Neural cell (in vitro differentiated cells): Measurements from ENCODE around the gene CFI. TPM values are rescaled to one million over a fixed set of nuclear protein-coding genes. Genes with fewer than 3 reads are reported as not detected.

Source experiments
- H2AFZ ChIP-seq: fragments of 200-600, 300-800 bp; sonication (generic), shearing (Covaris generic); 2 replicates; pipeline ENCODE4 v1.6.0; 2014; ENCODE audit warnings: low read depth, mild to moderate bottlenecking, antibody characterized with exemption, low read length, moderate library complexity
- H3F3A ChIP-seq: fragments of 200-600 bp; shearing (Covaris generic); 2 replicates; pipeline ENCODE4 v1.6.1; 2016; ENCODE audit warnings: mild to moderate bottlenecking, moderate library complexity, mixed read lengths, antibody characterized with exemption, low read length; ENCODE audit not compliant: insufficient read depth, poor library complexity, severe bottlenecking
- H3K27ac ChIP-seq: fragments of 200-600, 300-800 bp; sonication (generic), shearing (Covaris generic); 2 replicates; pipeline ENCODE4 v1.5.1; 2014; ENCODE audit warnings: mild to moderate bottlenecking, low read length, moderate library complexity
- H3K27me3 ChIP-seq: fragments of 300-800, 200-600 bp; sonication (generic), shearing (Covaris generic); 2 replicates; pipeline ENCODE4 v1.6.0; 2014; ENCODE audit warnings: mild to moderate bottlenecking, low read depth, low read length, moderate library complexity; ENCODE audit not compliant: insufficient read depth
- H3K36me3 ChIP-seq: fragments of 300-800, 200-600 bp; sonication (generic), shearing (Covaris generic); 2 replicates; pipeline ENCODE4 v1.5.1; 2014; ENCODE audit warnings: mild to moderate bottlenecking, antibody characterized with exemption, low read length, moderate library complexity; ENCODE audit not compliant: insufficient read depth
- H3K4me2 ChIP-seq: fragments of 300-800, 200-600 bp; sonication (generic), shearing (Covaris generic); 2 replicates; pipeline ENCODE4 v1.6.0; 2014; ENCODE audit warnings: mild to moderate bottlenecking, low read length
- H3K4me3 ChIP-seq: fragments of 300-800, 200-600 bp; sonication (generic), shearing (Covaris generic); 2 replicates; pipeline ENCODE4 v1.5.1; 2014; ENCODE audit warnings: mild to moderate bottlenecking, low read length, moderate library complexity
- H3K79me2 ChIP-seq: fragments of 200-600 bp; shearing (Covaris generic); replicated peaks from 2 replicates; pipeline ENCODE4 v1.6.0; 2014; ENCODE audit warnings: mild to moderate bottlenecking, low read length, moderate library complexity; ENCODE audit not compliant: insufficient read depth
- H3K9ac ChIP-seq: fragments of 300-800, 200-600 bp; sonication (generic), shearing (Covaris generic); 2 replicates; pipeline ENCODE4 v1.6.1; 2016; ENCODE audit warnings: mild to moderate bottlenecking, low read length, mixed read lengths
- H3K9me2 ChIP-seq: fragments of 200-600 bp; shearing (Covaris generic); 2 replicates; pipeline ENCODE4 v1.6.1; 2016; ENCODE audit warnings: mild to moderate bottlenecking, low read length, mixed read lengths; ENCODE audit not compliant: insufficient read depth
- H3K9me3 ChIP-seq: fragments of 200-600, 300-800 bp; sonication (generic), shearing (Covaris generic); 2 replicates; pipeline ENCODE4 v1.6.1; 2016; ENCODE audit warnings: mild to moderate bottlenecking, mixed run types, low read length, moderate library complexity, mixed read lengths
- H4K20me1 ChIP-seq: fragments of 200-600 bp; shearing (Covaris generic); 2 replicates; pipeline ENCODE4 v1.6.1; 2016; ENCODE audit warnings: mild to moderate bottlenecking, mixed run types; ENCODE audit not compliant: insufficient read depth
- EP300 ChIP-seq: fragments of 450-650 bp; conservative IDR thresholded peaks from 2 replicates; pipeline ENCODE4 v1.6.1; 2014; ENCODE audit warnings: antibody characterized with exemption, mild to moderate bottlenecking, moderate library complexity; ENCODE audit not compliant: poor library complexity, severe bottlenecking
- EZH2 ChIP-seq: fragments of 200-600, 300-800 bp; shearing (Covaris generic), sonication (generic); IDR thresholded peaks from 2 replicates; pipeline ENCODE4 v1.6.1; 2014; ENCODE audit warnings: antibody characterized with exemption, low read length, borderline replicate concordance, mild to moderate bottlenecking; ENCODE audit not compliant: insufficient read depth, poor library complexity, severe bottlenecking
- MXI1 ChIP-seq: fragments of 450-650 bp; conservative IDR thresholded peaks from 2 replicates; pipeline ENCODE4 v1.6.1; 2014; ENCODE audit warnings: antibody characterized with exemption, mild to moderate bottlenecking; ENCODE audit not compliant: poor library complexity, severe bottlenecking
- POLR2AphosphoS5 ChIP-seq: IDR thresholded peaks from 2 replicates; pipeline ENCODE4 v1.6.1; 2012
- RAD21 ChIP-seq: fragments of 450-650 bp; conservative IDR thresholded peaks from 2 replicates; pipeline ENCODE4 v1.6.1; 2014; ENCODE audit warnings: antibody characterized with exemption, mild to moderate bottlenecking, moderate library complexity
- SMC3 ChIP-seq: fragments of 450-650 bp; conservative IDR thresholded peaks from 2 replicates; pipeline ENCODE4 v1.6.1; 2014; ENCODE audit warnings: antibody characterized with exemption, mild to moderate bottlenecking, moderate library complexity; ENCODE audit not compliant: poor library complexity
- TAF1 ChIP-seq: IDR thresholded peaks from 2 replicates; pipeline ENCODE4 v1.6.1; 2012; ENCODE audit warnings: low read depth
- polyA plus RNA-seq: library from polyadenylated mRNA; depleted of rRNA; stranded (reverse); fragments of >200 nt; gene quantifications from 2 replicates; pipeline ENCODE4 v1.2.3, GENCODE V29; 2014
- TF ChIP-seq, protein P1 (sequence below): IDR thresholded peaks from 2 replicates; pipeline ENCODE4 v1.6.1; 2012; ENCODE audit warnings: borderline replicate concordance
- TF ChIP-seq, protein P2 (sequence below): fragments of 450-650 bp; IDR thresholded peaks from 2 replicates; pipeline ENCODE4 v1.5.1; 2014; ENCODE audit warnings: antibody characterized with exemption, mild to moderate bottlenecking, moderate library complexity; ENCODE audit not compliant: poor library complexity, severe bottlenecking

The CFI gene
- polyA plus RNA-seq, 1 donor from 2014 or later = not detected

DNA sequence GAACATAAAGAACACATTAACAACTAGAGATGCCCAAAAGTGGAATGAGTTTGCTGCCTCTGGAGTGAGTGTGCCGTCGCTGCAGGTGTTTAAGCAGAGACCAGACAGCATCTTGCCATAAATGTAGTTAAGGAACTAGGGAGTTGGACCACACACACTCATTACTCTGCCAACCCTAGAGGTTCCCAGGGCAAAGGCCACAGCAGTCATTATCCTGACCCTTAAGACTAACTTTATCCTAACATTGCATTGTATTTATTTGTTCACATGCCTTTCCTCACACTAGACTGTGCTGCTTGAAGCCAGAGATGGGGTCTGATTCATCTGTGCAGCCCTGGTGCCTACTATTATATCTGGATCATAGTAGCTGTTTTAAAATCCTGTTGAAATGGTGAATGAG lies 55.1 kb downstream of the CFI start:
- Histone ChIP-seq H4K20me1 (no peaks in the 10 kb centered on the region), H3F3A (no peaks in the 10 kb centered on the region), H3K79me2 (no peaks in the 10 kb centered on the region), H3K4me2 (no peak overlapping the region), H2AFZ (no peak overlapping the region), H3K9ac (no peak overlapping the region), H3K27ac (no peak overlapping the region), H3K27me3 (no peaks in the 10 kb centered on the region), H3K9me2 (no peaks in the 10 kb centered on the region), H3K36me3 (no peaks in the 10 kb centered on the region), H3K9me3 (no peaks in the 10 kb centered on the region), H3K4me3 (no peak overlapping the region)
- TF ChIP-seq EP300 (no peak), SMC3 (no peak), MXI1 (no peak), POLR2AphosphoS5 (no peak), EZH2 (no peak), TAF1 (no peak), RAD21 (no peak)
- TF ChIP-seq, protein P1, sequence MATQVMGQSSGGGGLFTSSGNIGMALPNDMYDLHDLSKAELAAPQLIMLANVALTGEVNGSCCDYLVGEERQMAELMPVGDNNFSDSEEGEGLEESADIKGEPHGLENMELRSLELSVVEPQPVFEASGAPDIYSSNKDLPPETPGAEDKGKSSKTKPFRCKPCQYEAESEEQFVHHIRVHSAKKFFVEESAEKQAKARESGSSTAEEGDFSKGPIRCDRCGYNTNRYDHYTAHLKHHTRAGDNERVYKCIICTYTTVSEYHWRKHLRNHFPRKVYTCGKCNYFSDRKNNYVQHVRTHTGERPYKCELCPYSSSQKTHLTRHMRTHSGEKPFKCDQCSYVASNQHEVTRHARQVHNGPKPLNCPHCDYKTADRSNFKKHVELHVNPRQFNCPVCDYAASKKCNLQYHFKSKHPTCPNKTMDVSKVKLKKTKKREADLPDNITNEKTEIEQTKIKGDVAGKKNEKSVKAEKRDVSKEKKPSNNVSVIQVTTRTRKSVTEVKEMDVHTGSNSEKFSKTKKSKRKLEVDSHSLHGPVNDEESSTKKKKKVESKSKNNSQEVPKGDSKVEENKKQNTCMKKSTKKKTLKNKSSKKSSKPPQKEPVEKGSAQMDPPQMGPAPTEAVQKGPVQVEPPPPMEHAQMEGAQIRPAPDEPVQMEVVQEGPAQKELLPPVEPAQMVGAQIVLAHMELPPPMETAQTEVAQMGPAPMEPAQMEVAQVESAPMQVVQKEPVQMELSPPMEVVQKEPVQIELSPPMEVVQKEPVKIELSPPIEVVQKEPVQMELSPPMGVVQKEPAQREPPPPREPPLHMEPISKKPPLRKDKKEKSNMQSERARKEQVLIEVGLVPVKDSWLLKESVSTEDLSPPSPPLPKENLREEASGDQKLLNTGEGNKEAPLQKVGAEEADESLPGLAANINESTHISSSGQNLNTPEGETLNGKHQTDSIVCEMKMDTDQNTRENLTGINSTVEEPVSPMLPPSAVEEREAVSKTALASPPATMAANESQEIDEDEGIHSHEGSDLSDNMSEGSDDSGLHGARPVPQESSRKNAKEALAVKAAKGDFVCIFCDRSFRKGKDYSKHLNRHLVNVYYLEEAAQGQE = no peak
- TF ChIP-seq, protein P2, sequence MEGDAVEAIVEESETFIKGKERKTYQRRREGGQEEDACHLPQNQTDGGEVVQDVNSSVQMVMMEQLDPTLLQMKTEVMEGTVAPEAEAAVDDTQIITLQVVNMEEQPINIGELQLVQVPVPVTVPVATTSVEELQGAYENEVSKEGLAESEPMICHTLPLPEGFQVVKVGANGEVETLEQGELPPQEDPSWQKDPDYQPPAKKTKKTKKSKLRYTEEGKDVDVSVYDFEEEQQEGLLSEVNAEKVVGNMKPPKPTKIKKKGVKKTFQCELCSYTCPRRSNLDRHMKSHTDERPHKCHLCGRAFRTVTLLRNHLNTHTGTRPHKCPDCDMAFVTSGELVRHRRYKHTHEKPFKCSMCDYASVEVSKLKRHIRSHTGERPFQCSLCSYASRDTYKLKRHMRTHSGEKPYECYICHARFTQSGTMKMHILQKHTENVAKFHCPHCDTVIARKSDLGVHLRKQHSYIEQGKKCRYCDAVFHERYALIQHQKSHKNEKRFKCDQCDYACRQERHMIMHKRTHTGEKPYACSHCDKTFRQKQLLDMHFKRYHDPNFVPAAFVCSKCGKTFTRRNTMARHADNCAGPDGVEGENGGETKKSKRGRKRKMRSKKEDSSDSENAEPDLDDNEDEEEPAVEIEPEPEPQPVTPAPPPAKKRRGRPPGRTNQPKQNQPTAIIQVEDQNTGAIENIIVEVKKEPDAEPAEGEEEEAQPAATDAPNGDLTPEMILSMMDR = no peak

GRCh38 chr4:109745830-109746229 lies 56.0 kb downstream of the CFI start:
- Histone ChIP-seq H3F3A (no peaks in the 10 kb centered on the region), H3K27ac (no peak overlapping the region), H3K9ac (no peak overlapping the region), H2AFZ (no peak overlapping the region), H3K79me2 (no peaks in the 10 kb centered on the region), H3K4me2 (no peak overlapping the region), H3K9me3 (no peaks in the 10 kb centered on the region), H4K20me1 (no peaks in the 10 kb centered on the region), H3K27me3 (no peaks in the 10 kb centered on the region), H3K36me3 (no peaks in the 10 kb centered on the region), H3K9me2 (no peaks in the 10 kb centered on the region), H3K4me3 (no peak overlapping the region)
- no peak for TF ChIP-seq EP300
- TF ChIP-seq, protein P2 = no peak
- TF ChIP-seq, protein P1 = no peak
- no peak for TF ChIP-seq SMC3
- TF ChIP-seq EZH2 = no peak
- no peak for TF ChIP-seq RAD21
- TF ChIP-seq MXI1 = no peak
- no peak for TF ChIP-seq TAF1
- no peak for TF ChIP-seq POLR2AphosphoS5
